Embryonic facial prominence (tissue), 1 donor: ENCODE results near the gene C1orf35.

Experiments
- DNase-seq: peaks from one replicate; pipeline ENCODE4 v3.0.0-alpha.2; 2016; ENCODE audit errors: extremely low spot score

Gene C1orf35

DNA sequence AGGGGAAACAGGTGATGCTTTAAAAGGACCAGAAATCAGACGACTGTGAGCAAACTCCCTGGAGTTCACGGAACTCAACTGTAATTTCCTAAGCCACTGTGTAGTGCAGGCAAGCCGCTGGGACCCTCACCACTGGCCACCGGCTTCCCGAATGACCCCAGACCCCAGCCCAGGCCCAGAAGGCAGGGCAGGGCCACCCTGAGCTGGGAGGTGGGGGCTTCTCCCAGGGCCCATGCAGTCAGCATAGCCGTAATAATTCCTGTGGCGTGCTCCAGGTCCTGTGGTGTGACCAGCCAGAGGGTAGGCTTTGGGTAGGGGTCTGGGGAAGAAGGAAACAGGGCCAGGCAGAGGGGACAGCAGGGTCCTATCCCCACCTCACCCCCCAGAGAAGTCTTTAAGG lies 24.1 kb downstream of the C1orf35 start:
- DNase-seq = no peak

GRCh38 chr1:228077565-228078330 lies 25.4 kb downstream of the C1orf35 start:
- no peak for DNase-seq

DNA sequence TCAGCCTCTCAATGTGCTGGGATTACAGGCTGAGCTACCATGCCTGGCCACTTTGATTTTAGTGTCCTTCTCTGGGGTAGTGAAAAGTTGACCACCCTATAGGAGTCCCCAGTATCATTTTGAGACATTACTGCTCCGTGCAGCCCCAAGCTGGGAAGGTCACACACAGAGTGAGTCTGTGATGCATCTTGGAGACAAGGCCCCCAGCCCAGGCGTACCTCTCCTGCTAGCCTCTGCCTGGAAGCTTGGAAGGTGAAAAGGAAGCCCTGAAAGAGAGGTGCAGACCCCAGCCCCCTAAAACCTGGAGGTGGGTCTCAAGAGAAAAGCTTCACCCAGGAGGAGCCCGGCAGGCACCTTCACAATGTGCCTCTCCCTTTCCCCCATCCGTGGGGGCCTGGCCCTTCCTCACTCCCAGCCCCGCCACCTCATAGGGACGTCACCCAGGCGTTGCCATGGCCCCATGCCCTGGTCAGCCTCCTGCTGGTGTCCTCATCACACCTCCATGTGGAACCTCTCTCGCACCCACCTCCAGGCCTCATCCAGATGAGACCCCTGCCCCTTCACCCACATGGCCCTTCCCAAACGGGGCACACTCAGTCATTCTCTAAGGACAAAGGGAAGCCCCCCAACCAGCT lies 26.2 kb downstream of the C1orf35 start:
- no peak for DNase-seq

DNA sequence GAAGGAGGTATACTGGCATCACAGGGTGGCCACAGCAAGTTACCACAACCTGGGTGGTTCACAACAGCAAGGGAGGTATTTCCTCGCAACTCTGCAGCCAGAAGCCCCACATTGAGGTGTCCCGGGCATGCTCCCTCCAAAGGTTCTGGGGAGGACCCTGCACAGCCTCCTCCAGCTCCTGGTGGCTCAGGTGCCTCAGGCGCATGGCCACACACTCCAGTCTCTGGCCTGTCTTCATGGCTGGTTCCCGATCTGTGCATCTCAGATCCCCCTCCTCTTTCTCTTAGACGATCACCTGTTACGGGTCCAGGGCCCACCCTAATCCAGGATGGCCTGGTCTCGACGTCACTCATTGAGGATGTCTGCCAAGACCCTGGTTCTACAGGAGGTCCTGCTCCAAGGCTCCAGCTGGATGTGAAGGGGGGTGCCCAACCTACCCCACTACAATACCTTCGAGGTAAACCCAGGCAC lies 27.3 kb downstream of the C1orf35 start:
- DNase-seq = no peak

DNA sequence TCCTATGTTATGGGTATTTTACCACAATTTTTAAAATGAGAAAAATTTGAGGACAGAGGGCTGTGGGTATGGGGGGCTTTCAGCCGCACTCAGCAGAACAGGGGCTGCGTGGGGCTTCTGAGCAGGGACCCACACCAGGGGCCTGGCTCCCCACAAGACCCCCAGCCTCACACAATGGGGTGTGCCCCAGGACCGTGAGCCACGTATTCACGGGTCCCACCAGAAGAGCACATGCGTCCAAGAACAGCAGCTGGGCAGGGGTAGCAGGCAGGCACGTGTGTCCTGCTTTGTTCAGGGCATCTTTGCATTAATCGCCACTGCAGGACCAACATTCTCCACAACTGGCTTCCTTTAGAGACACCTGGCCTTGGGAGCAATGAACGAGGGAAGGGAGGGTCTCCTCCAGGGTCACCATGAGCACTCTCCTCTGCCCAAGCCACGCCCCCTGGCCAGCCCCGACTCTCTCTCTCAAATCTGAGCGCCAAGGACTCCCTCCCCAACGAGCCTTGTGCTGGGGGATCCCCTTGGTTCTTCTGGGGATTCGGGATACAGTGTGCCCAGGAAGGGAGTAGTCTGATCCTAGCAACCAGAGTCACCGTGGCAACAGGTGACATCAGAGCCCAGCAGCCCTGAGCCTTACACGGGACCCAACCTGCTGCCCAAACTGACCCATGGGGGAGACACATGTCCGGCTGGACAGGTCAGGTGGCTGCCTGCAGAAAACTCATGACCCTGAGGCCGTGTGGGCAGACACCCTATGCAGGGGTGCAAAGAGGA lies 28.0 kb downstream of the C1orf35 start:
- DNase-seq = no peak

DNA sequence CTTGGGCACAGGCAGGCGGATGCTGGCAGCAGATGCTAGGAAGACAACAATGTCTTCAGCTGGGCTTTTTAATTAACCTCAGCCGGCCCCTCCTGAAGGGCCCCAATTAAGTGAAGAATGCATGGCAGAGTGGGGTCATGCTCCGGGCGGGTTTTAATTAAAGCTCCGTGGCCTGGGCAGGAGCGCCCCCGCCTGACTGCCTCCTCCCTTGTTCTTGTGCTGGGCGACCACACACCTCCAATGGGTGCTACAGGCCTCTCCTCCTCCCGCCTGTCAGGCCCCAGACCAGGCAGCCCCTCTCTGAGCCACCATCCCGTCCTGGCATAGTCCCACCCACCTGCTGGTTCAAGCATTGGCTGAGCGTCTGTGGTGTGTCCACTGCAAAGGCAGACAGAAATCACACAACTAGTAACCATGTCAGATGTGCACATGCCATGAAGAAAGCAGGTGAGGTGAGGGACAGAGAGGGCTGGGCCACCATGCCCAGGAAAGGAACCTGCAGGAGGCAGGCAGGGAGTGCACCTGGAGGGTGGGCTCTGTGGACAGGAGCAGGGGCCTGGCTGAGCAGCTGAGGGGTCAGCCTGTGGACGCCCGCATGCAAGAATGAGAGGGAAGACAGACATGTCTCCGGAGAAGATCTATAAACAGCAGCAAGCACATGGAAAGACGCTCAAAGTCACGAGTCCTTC lies 29.1 kb downstream of the C1orf35 start:
- DNase-seq = no peak

GRCh38 chr1:228073061-228073856 lies 29.9 kb downstream of the C1orf35 start:
- DNase-seq = no peak

DNA sequence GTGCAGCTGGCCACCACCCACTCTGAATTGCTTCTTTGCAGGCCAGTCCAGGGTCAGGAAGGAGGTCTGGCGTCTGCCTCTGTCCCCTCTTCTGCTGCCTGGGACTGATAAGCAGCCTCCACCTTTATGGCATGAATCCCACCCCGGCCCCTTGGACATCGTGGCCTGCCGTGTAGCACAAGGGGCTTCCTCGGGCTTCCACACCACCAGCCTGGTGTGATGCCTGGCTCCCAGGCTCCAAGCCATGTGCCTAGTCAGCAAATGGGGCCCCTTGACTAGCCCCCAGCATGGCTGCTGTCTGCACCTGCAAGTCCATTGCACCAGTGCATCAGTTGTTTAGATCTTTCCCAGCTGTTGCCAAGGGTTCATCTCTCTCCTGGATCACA lies 30.5 kb downstream of the C1orf35 start:
- no peak for DNase-seq

- DNase-seq = no peak
Measured at GRCh38 chr1:228071839-228072657, 31.1 kb downstream of the C1orf35 start.

GRCh38 chr1:228070851-228071250 lies 32.3 kb downstream of the C1orf35 start:
- no peak for DNase-seq

DNA sequence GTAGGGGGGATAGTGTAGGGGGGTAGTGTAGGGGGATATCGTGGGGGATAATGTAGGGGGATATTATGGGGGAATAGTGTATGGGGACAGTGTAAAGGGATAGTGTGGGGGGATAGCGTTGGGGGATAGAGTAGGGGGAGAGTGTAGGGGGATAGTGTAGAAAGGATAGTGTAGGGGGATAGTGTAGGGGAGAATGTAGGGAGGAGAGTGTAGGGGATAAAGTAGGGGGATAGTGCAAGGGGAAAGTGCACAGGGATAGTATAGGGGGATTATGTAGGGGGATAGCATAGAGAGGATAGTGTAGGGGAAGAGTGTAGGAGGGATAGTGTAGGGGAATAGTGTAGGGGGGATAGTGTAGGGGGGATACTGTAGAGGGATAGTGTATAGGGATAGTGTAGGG lies 33.0 kb downstream of the C1orf35 start:
- DNase-seq = no peak

GRCh38 chr1:228068359-228068758 lies 34.8 kb downstream of the C1orf35 start:
- DNase-seq = no peak

DNA sequence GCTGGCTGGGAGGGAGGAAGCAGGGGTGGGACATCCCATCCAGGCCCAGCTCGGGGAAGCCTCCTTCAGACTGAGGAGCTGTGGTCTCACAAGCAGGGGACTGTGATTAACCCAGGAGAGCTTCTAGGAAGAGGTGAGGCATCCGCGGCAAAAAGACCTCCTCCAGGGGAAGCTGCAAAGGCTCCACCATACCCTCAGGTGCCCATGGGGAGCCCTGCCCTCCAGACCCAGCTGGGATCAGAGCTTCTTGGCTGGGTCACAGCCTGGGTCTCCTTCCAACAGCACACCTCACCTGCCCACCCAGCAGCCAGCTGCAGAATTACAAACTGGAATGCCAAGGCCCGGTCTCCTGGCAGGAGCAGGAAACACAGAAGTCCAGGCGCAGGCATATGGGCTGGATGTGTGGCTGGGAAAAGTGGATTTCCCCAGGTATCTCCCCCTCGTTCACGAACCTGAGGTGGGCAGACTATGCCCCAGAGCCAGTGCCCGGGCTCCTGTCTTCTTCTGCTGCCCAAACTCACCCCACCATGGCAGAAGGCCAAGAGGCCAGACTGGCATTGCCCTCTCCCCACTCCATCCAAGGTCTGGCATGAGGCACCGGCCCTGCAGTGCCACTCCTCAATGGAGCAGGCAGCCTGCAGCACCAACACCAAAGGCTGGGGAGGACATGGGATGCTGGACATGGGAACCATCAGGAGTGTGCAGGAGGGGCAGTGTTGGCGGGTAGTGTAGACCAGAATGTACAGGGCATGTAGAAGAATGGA lies 36.1 kb downstream of the C1orf35 start:
- no peak for DNase-seq

- no peak for DNase-seq
Measured at GRCh38 chr1:228066416-228066815, 36.7 kb downstream of the C1orf35 start.

DNA sequence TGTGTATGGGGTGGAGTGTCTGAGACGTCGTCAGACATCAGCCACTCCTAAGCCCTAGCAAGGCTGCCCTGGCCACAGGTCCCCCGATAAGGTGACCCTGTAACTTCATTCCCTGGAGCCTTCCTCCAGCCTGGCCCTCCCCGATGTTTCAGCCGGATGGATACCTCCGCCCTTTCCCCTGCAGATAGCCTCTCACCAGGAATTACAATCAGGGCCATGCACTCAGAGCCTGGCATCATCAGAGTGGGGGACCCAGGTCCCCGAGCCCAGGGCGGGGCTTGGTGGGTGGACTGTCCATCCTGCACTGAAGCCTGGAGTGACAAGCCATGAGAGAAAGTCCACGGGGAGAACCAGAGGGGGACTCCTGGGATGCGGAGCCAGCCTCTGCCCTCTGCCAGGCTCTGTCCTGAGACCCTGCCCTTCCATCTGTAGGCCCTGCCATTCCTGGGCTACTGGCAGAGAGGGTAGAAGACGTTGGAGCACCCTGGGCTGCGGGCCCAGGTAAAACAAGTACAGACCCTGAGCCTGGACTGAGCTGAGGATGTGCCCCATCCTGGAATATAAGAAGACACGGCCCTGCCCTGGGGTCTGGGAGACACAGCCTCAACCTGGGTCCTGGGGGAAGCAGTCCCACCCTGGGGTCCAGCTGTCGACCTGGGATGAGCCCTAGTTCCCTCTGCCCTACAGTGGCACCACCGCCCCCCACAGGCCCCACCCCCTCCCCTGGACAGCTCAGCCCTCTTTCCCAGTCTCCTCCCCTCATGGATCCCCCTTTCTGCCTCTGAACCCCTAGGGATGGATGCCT lies 37.4 kb downstream of the C1orf35 start:
- DNase-seq = no peak

DNA sequence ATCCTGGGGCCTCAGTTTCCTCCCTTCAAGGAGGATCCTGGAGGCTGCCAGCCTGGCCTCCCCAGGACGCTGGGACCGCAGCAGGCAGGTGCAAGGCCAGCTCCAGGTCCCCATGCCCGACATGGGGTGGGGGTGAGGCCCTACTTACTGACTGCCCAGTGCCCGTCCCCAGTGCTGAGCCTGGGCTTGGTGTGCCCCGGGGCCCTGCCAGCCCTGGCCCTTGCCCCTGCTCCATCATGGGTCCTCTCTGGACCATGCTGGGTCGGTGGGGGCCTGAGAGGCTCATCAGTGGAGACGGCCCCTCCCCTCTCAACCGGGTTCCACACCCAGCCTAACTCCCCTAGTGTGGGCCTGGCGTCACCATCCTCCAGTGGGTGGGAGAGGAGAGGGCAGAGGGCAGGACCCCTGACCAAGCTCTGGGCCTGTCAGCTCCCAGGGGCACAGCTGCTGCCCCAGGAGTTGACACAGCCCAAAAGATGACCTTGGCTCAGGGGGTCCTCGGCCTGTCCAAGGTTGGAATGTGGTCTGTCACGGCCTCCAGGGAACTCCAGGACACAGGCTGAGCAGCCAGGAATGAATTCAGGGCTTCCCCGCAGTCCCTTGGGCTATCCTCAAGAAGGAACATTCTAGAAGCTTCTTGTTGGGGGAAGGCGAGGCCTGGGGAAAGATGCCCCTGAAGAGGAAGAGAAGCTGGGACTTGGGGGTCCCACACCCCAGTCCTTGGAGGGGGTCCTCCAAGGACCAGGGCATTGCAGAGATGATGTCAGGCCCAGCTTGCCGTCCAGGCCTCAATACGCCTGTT lies 38.2 kb downstream of the C1orf35 start:
- DNase-seq = no peak

GRCh38 chr1:228064296-228064695 lies 38.8 kb downstream of the C1orf35 start:
- no peak for DNase-seq
